HG03060 (cell line): ENCODE results near the gene EHBP1L1.

Source experiments
- ATAC-seq: cut with Tn5 transposase; IDR thresholded peaks from one replicate; pipeline ENCODE4 v1.9.1; 2021; ENCODE audit warnings: low read depth, moderate number of reproducible peaks; ENCODE audit not compliant: unreplicated experiment

EHBP1L1 gene

GRCh38 chr11:65576867-65577755 is 1.3 kb downstream of the EHBP1L1 start:
- ATAC-seq, result no peak

- ATAC-seq, result no peak
Measured at GRCh38 chr11:65577756-65578109, 1.9 kb downstream of the EHBP1L1 start.

DNA sequence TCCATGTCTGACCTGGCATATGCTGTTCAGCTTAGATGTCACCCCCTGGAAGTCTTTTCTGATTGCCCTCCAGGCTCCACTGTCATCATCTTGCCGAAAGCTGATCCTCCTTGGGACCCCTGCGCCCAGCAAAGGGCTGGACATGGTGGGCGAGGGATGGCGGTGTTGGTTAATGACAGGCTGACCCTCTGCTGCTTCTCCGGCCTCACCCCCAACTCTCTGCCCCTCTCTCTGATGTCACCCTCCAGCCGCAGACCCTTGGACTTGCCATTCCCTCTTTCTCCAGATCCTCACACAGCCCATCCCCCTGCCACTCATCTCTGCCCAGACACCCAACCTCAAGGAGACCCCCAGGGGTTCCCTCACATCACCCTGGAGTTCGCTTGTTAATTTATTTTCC is 2.3 kb downstream of the EHBP1L1 start:
- ATAC-seq, result no peak

DNA sequence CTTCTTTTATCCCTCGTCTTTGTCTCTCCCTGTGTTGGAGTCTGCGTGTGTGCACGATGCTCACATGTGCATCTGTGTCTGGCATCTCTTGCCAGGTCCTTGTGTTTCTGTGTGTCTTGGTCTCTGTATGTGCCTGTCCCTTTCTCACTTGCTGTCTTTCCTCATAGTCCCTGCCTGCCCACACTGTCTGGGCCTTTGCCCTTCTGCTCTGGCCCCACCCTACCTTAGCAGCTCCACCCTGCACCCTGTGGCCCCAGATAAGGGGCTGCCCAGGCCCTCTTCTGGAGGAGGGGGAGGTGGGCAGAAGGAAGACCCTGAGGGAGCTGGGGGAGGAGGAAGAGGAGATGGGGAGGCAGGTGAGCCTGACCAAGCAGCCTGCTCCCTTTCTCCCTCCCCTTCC is 2.8 kb downstream of the EHBP1L1 start:
- ATAC-seq, result no peak

GRCh38 chr11:65579291-65579690 is 3.4 kb downstream of the EHBP1L1 start:
- ATAC-seq, result no peak

GRCh38 chr11:65580031-65580692 is 4.3 kb downstream of the EHBP1L1 start:
- no peak for ATAC-seq

- ATAC-seq, result no peak
Measured at GRCh38 chr11:65580756-65581155, 4.9 kb downstream of the EHBP1L1 start.

DNA sequence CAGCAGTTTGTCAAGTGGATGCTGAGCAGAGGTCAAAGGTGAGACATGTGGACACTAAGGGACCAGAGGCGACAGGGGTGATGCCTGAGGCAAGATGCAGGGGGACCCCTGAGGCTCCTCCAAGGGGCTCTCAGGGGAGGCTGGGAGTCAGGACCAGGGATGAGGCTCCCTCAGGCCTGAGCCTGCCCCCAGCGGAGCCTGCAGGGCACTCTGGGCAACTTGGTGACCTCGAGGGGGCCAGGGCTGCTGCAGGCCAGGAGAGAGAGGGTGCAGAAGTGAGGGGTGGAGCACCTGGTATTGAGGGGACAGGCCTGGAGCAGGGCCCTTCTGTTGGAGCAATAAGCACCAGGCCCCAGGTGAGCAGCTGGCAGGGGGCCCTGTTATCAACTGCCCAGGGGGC is 6.1 kb downstream of the EHBP1L1 start:
- ATAC-seq, result no peak

DNA sequence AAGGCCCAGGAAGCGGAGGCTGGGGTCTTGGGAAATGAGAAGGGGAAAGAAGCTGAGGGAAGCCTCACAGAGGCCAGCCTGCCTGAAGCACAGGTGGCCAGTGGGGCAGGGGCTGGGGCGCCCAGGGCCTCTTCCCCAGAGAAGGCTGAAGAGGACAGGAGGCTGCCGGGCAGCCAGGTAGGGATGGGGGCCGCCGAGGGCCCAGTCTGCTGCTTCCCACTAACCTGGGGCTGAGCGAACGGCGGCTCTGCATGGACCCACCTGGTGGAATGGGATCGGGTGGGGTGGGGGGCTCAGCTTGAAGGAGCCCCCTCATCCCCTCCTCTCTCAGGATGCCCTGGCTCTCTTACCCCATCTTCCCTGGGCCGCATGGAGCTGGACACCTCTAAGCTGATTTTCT is 7.7 kb downstream of the EHBP1L1 start:
- no peak for ATAC-seq

DNA sequence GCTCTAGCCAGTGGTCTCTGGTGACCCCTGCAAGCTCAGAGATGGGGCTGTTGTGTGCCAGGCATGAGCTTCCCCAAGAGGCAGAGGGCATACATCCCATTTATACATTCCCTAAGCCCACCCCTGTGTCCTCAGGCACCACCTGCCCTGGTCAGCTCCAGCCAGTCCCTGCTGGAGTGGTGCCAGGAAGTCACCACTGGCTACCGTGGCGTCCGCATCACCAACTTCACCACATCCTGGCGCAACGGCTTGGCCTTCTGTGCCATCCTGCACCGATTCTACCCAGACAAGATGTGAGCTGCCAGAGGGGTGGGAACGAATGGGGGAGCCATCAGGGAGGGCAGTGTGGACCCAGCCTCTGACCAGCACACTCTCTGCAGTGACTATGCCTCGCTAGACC is 8.3 kb downstream of the EHBP1L1 start:
- no peak for ATAC-seq

DNA sequence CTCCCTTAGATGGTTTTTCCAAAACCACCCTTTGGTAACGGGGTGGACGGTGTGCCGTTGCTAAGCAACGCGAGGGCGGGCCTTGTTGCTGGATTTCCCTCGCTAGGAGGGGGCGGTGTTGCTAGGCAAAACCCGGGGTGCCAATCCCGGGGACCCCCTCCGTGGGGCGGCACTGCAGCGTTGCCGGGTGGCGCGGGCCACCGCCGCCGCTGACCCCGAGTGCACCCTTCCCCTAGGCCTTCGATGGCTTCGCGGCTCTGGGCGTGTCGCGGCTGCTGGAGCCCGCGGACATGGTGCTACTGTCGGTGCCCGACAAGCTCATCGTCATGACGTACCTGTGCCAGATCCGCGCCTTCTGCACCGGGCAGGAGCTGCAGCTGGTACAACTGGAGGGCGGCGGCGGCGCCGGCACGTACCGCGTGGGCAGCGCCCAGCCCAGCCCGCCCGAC is 8.9 kb downstream of the EHBP1L1 start:
- ATAC-seq, result no peak

DNA sequence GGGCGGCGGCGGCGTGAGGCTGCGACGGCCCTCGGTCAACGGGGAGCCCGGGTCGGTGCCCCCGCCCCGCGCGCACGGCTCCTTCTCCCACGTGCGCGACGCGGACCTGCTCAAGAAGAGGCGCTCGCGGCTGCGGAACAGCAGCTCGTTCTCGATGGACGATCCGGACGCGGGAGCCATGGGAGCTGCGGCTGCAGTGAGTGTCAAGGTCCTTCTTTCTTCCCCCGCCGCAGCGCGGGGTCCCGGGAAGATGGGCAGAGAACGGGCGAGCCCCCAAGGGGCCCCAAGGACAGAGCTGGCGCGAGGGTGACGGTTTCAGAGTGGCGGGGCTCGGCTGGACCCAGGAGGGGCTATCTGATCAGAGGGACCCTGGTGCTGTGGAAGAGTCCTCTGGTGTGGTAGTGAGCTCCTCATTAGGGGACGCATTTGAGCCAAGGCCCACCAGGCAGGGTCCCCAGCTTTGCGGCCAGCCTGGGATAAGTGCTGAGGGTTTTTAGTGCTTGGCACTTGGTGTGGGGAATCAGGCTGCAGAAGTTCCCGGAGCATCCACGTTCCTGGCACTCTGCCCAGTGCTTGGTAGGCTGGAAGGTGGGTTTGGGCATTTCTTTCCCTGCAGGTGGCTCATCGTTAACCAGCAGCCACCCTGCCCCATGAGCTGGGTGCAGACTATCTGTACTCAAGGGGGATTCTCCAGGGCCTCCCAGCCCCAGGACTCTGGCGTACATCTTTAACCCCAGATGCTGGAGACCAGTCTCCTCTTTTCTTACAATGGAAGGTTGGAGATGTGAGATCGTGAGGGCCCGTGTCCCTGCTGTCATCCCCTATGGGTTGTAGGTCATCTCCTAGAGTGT is 9.8 kb downstream of the EHBP1L1 start:
- ATAC-seq, result no peak

DNA sequence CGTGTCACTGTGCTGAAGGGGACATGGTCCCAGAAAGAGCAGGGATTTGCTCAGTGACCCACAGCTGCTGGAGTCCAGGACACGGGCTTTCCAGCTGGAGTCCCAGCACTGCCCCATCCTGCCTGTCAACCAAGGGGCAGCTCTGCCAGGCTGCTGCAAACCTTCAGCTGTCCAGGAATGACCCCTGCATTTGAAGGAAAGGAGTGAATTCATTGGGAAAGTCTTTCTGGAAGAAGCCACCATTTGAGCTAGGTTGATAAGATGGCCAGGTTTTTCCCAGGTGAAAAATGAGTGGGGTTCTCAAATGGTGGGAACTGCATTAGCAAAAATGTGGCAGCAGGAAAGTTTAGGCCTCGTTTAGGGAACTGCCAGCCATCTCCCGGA is 10.4 kb downstream of the EHBP1L1 start:
- no peak for ATAC-seq

DNA sequence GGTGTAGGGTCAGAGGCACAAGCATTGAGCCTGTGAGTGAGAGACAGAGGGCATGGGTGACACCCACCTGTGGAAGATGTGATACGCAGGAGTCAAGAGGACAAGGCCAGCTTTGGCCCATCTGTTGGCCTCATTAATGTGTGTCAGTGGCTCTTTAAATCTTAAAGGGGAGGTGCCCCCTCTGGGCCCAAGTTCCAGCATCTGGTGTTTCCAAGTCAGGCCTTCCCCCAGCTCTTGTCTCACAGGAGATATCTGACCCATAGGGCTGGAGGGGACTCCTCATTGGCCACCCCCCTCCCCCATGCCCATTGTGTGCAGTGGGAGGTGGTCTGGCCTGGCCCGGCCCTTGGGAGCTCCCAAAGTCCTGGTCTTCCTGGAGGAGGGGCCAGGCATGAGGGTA is 10.8 kb downstream of the EHBP1L1 start:
- no peak for ATAC-seq

- ATAC-seq, result peak; percentile 76
Measured at GRCh38 chr11:65588199-65589054, 12.6 kb downstream of the EHBP1L1 start.

DNA sequence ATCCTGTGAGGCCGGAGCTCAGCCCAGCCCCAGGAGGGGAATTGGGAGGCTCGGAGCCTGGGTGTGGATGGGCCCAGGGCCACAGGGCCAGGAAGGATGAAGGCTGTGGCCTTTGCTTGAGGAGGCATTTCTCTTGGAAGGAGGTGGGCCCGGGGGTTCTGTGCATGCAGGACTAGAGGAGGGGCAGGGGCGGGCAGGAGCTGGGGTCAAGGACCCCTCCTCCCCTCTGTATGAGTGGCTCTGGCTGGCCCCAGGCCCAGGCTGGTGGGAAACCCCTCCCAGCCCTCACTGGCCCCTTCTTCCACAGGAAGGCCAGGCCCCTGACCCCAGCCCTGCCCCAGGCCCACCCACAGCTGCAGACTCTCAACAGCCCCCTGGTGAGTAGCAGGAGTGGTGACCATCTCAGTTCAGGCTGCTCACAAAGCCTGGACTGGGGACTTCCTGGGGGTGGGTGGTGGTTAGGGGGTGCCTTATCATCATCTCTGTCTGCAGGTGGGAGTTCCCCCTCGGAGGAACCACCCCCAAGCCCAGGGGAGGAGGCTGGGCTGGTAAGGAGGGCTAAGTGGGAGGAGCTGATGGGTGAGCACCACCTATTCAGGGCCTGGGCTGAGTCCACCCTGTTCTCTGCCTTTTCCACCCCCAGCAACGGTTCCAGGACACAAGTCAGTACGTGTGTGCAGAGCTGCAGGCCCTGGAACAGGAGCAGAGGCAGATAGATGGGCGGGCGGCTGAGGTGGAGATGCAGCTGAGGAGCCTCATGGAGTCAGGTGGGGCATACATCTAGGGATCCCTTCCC is 13.8 kb downstream of the EHBP1L1 start:
- ATAC-seq, result no peak

- no peak for ATAC-seq
Measured at GRCh38 chr11:65590240-65590738, 14.4 kb downstream of the EHBP1L1 start.

GRCh38 chr11:65591939-65592857 is 16.3 kb downstream of the EHBP1L1 start:
- no peak for ATAC-seq
